Measurements from ENCODE around the gene CD58.

- no peak for TF ChIP-seq POLR2A (IDR thresholded peaks at IDR 0.05)
- no peak for TF ChIP-seq CTCF (IDR thresholded peaks at IDR 0.05)
Measured at GRCh38 chr1:116490588-116490987, 80.2 kb downstream of the CD58 start.
